Adrenal gland (tissue), 12 donors: ENCODE data around the gene NELFE. TPM values are rescaled to one million over a fixed set of nuclear protein-coding genes. Genes with fewer than 3 reads are reported as not detected.

Experiments used
- DNase-seq, 7 donors: peaks; one replicate each; pipeline ENCODE4 v3.0.0-alpha.2; 2019 to 2020
- H3K27ac ChIP-seq, 5 donors: fragments of 200-600 bp; sonication (generic) in 4 of 5; 1 replicate in 3 of 5; 2 replicates in 2 of 5; pipeline versions ENCODE4 v1.5.1 to v1.8.0; 2016 to 2020; ENCODE audit warnings: mild to moderate bottlenecking in 1 of 5
- H3K27me3 ChIP-seq: fragments of 200-600 bp; 2 replicates; pipeline ENCODE4 v1.8.0; 2021
- H3K36me3 ChIP-seq, 2 donors: fragments of 200-600 bp; replicated peaks in 1 of 2; 1 replicate in 1 of 2; 2 replicates in 1 of 2; pipeline versions ENCODE4 v1.5.1 to v1.8.0; 2018 to 2022
- H3K4me1 ChIP-seq, 2 donors: fragments of 200-600 bp; replicated peaks in 1 of 2; 1 replicate in 1 of 2; 2 replicates in 1 of 2; pipeline versions ENCODE4 v1.5.1 to v1.8.0; 2018 to 2021
- H3K4me3 ChIP-seq, 4 donors: fragments of 200-600 bp; sonication (generic) in 3 of 4; one replicate each; pipeline ENCODE4 v1.5.1; 2016 to 2018
- H3K9me3 ChIP-seq, 3 donors: fragments of 200-600 bp; sonication (generic) in 1 of 3; replicated peaks in 1 of 3; 1 replicate in 2 of 3; 2 replicates in 1 of 3; pipeline versions ENCODE4 v1.5.1 to v1.8.0; 2016 to 2021
- POLR2A ChIP-seq, 2 donors: fragments of 450-650 bp; IDR thresholded peaks; one replicate each; pipeline ENCODE4 v1.6.1; 2017; ENCODE audit warnings: antibody characterized with exemption in 2 of 2, mild to moderate bottlenecking in 2 of 2, moderate library complexity in 1 of 2
- WGBS, 4 donors: extraction: QIAGEN DNeasy Blood & Tissue Kit in 2 of 4; methylation state at CpG; one replicate each; pipeline versions ENCODE4 v1.1.5 to v1.1.7; 2013 to 2017; 5-methylcytosine and 5-hydroxymethylcytosine counted together
- intact Hi-C, 2 donors: fragments of 100-400 bp; cut with DNase I; formaldehyde crosslinking; loops; one replicate each; pipeline versions ENCODE4 v1.14.1 to v1.15.0; 2022 to 2023
- polyA plus RNA-seq, 3 donors: library from polyadenylated mRNA; stranded (reverse); fragments of 200-250 nt in 2 of 3; fragments of 350-450 nt in 1 of 3; fragmentation: Illumina TruSeq in 1 of 3; extraction: RNeasy Lipid Tissue Mini Kit (QIAGEN cat#74804) in 1 of 3; gene quantifications; one replicate each; pipeline ENCODE4 v1.2.3, GENCODE V29; 2013 to 2014
- total RNA-seq, 9 donors: library from RNA; depleted of rRNA in 4 of 9; stranded (reverse); fragments of >200 nt in 4 of 9; fragments of 120-200 nt in 1 of 9; fragmentation: NEBNext Ultra II Directional in 1 of 9; extraction: Animal tissue kit (Norgen Biotek cat#: 25700) in 1 of 9; gene quantifications; one replicate each; pipeline versions ENCODE4 v1.1.0 to v1.2.4, GENCODE V29; 2013 to 2023
- TF ChIP-seq, protein P1 (sequence below), 6 experiments: fragments of 450-650 bp in 4 of 6; fragments of 200-600 bp in 2 of 6; sonication (generic) in 1 of 6; IDR thresholded peaks; 1 replicate in 5 of 6; 2 replicates in 1 of 6; pipeline versions ENCODE4 v1.5.1 to v1.8.0; 2016 to 2021; ENCODE audit warnings: antibody characterized with exemption in 6 of 6, mild to moderate bottlenecking in 2 of 6, moderate library complexity in 1 of 6
- donor health status: healthy with polysubstance abuse.
- donor health status: Bipolar disorder and iron deficiency.
- donor health status: DM: yes; HTN: yes; CAD: no.
- donor health status: DM: no; HTN: no; CAD: no.
- donor health status: DM: no; HTN: no; CAD: no.
- donor health status: DM: yes; HTN: yes; CAD: no.

Gene NELFE
- total and polyA plus RNA-seq, 12 donors, result 64.4 to 117 (median 95.5) TPM

- no peak for DNase-seq
- H3K27ac ChIP-seq, result no peak overlapping the region
- no peaks in the 10 kb centered on the region for H3K9me3 ChIP-seq
- 83 to 97% (median 90%) methylated on average over 6 to 11 of the region's 11 CpGs for WGBS, 4 donors
- H3K36me3 ChIP-seq, result peaks cover 0 to 70% of the 10 kb centered on the region in 2 donors
- TF ChIP-seq, protein P1, sequence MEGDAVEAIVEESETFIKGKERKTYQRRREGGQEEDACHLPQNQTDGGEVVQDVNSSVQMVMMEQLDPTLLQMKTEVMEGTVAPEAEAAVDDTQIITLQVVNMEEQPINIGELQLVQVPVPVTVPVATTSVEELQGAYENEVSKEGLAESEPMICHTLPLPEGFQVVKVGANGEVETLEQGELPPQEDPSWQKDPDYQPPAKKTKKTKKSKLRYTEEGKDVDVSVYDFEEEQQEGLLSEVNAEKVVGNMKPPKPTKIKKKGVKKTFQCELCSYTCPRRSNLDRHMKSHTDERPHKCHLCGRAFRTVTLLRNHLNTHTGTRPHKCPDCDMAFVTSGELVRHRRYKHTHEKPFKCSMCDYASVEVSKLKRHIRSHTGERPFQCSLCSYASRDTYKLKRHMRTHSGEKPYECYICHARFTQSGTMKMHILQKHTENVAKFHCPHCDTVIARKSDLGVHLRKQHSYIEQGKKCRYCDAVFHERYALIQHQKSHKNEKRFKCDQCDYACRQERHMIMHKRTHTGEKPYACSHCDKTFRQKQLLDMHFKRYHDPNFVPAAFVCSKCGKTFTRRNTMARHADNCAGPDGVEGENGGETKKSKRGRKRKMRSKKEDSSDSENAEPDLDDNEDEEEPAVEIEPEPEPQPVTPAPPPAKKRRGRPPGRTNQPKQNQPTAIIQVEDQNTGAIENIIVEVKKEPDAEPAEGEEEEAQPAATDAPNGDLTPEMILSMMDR (IDR thresholded peaks at IDR 0.05), result no peak
- TF ChIP-seq POLR2A (IDR thresholded peaks at IDR 0.05), result no peak
- intact Hi-C loops, result no loop called here
- H3K4me3 ChIP-seq, result no peak overlapping the region
- no peaks in the 10 kb centered on the region for H3K27me3 ChIP-seq
- H3K4me1 ChIP-seq, result peaks cover 18 to 25% of the 10 kb centered on the region in 2 donors
These were observed 9.6 kb upstream of the NELFE start for GRCh38 chr6:31968326-31968725.

DNA sequence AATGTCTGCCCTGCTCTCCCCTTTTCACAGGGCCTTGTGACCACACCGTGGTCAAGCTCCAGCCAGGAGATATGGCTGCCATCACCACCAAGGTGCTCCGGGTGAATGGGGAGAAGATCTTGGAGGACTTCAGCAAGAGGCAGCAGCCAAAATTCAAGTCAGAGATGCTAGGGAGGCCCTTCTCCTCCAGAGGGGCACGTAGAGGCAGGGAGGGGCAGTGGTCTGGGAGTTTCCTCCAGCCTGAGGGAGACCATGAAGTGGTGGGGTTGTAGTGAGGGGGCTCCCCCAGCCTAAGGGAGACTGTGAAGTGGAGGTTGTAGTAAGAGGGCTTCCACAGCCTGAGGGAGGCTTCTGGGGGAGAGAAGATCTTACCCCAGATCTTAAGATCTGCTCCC lies 9.2 kb upstream of the NELFE start:
- WGBS, 4 donors, result 74 to 93% (median 82%) methylated on average over 3 of the region's 3 CpGs
- no peak overlapping the region for H3K27ac ChIP-seq
- H3K9me3 ChIP-seq, result no peaks in the 10 kb centered on the region
- no peak for DNase-seq
- H3K4me3 ChIP-seq, result no peak overlapping the region
- H3K36me3 ChIP-seq, result peaks cover 0 to 74% of the 10 kb centered on the region in 2 donors
- intact Hi-C loops, result no loop called here
- H3K27me3 ChIP-seq, result no peaks in the 10 kb centered on the region
- peaks cover 14 to 21% of the 10 kb centered on the region in 2 donors for H3K4me1 ChIP-seq
- TF ChIP-seq, protein P1 (IDR thresholded peaks at IDR 0.05), result no peak
- no peak for TF ChIP-seq POLR2A (IDR thresholded peaks at IDR 0.05)

- Histone ChIP-seq H3K9me3 (no peaks in the 10 kb centered on the region), H3K36me3 (peaks cover 0 to 80% of the 10 kb centered on the region in 2 donors), H3K27me3 (no peaks in the 10 kb centered on the region), H3K4me1 (peaks cover 12 to 17% of the 10 kb centered on the region in 2 donors), H3K27ac (no peak overlapping the region), H3K4me3 (no peak overlapping the region)
- no peak for DNase-seq
- 89 to 93% (median 90%) methylated on average over 8 to 10 of the region's 10 CpGs for WGBS, 4 donors
- intact Hi-C loops, result no loop called here
- TF ChIP-seq, protein P1 (IDR thresholded peaks at IDR 0.05), result no peak
- TF ChIP-seq POLR2A (IDR thresholded peaks at IDR 0.05), result no peak
These were observed 8.5 kb upstream of the NELFE start for GRCh38 chr6:31966997-31967925.

- Histone ChIP-seq H3K36me3 (peaks cover 0 to 88% of the 10 kb centered on the region in 2 donors), H3K27me3 (no peaks in the 10 kb centered on the region), H3K4me1 (peaks cover 9 to 17% of the 10 kb centered on the region in 2 donors), H3K4me3 (no peak overlapping the region), H3K9me3 (no peaks in the 10 kb centered on the region), H3K27ac (no peak overlapping the region)
- WGBS, 4 donors, result 78 to 94% (median 87%) methylated on average over 6 to 7 of the region's 7 CpGs
- TF ChIP-seq POLR2A (IDR thresholded peaks at IDR 0.05), result no peak
- TF ChIP-seq, protein P1 (IDR thresholded peaks at IDR 0.05), result no peak
- intact Hi-C loops, result no loop called here
- no peak for DNase-seq
These were observed 7.7 kb upstream of the NELFE start for GRCh38 chr6:31966506-31966905.
